H9 (cell line): ENCODE results near the gene COMMD4. TPM values are rescaled to one million over a fixed set of nuclear protein-coding genes. Genes with fewer than 3 reads are reported as not detected.
"Not testable (repeated sequence)": the region's sequence is repeated elsewhere in the genome, so short reads cannot be mapped to it uniquely, and the experiment has no call there.

Experiments
- DNase-seq: peaks from one replicate; pipeline ENCODE4 v3.0.0-alpha.2; 2017
- H2AFZ ChIP-seq: one replicate; pipeline ENCODE4 v1.6.1; 2013; ENCODE audit warnings: mild to moderate bottlenecking, low read length, control low read depth, moderate library complexity
- H2AK5ac ChIP-seq: 2 replicates; pipeline ENCODE4 v1.6.1; 2013; ENCODE audit warnings: low read length, control low read depth, mixed read lengths; ENCODE audit not compliant: insufficient read length
- H2BK120ac ChIP-seq: one replicate; pipeline ENCODE4 v1.6.1; 2013; ENCODE audit warnings: low read depth, mild to moderate bottlenecking, low read length, control low read depth, inconsistent platforms; ENCODE audit not compliant: poor library complexity, severe bottlenecking
- H2BK12ac ChIP-seq: 2 replicates; pipeline ENCODE4 v1.6.1; 2013; ENCODE audit warnings: low read length, control low read depth, mixed read lengths, low read depth; ENCODE audit not compliant: insufficient read length
- H2BK15ac ChIP-seq: 2 replicates; pipeline ENCODE4 v1.6.1; 2013; ENCODE audit warnings: low read depth, low read length, control low read depth
- H2BK20ac ChIP-seq: one replicate; pipeline ENCODE4 v1.6.1; 2013; ENCODE audit warnings: low read depth, mild to moderate bottlenecking, low read length, control low read depth, inconsistent platforms; ENCODE audit not compliant: poor library complexity, severe bottlenecking
- H2BK5ac ChIP-seq: 2 replicates; pipeline ENCODE4 v1.6.1; 2013; ENCODE audit warnings: low read length, control low read depth, mixed read lengths; ENCODE audit not compliant: insufficient read length
- H3K14ac ChIP-seq: 2 replicates; pipeline ENCODE4 v1.6.1; 2013; ENCODE audit warnings: low read length, control low read depth; ENCODE audit not compliant: insufficient read depth
- H3K18ac ChIP-seq: 2 replicates; pipeline ENCODE4 v1.6.1; 2013; ENCODE audit warnings: low read depth, mild to moderate bottlenecking, mixed read lengths, low read length, control low read depth; ENCODE audit not compliant: insufficient read length
- H3K23ac ChIP-seq: 2 replicates; pipeline ENCODE4 v1.6.1; 2013; ENCODE audit warnings: low read length, control low read depth, mixed read lengths, low read depth; ENCODE audit not compliant: insufficient read length
- H3K23me2 ChIP-seq: 2 replicates; pipeline ENCODE4 v1.6.1; 2013; ENCODE audit warnings: low read depth, mild to moderate bottlenecking, mixed read lengths, low read length, control low read depth; ENCODE audit not compliant: insufficient read length, poor library complexity, severe bottlenecking
- H3K27ac ChIP-seq: 2 replicates; pipeline ENCODE4 v1.5.1; 2013; ENCODE audit warnings: low read length, control low read depth, mixed read lengths, low read depth; ENCODE audit not compliant: insufficient read length
- H3K27me3 ChIP-seq: 2 replicates; pipeline ENCODE4 v1.6.1; 2013; ENCODE audit warnings: low read length, control low read depth, inconsistent platforms; ENCODE audit not compliant: insufficient read depth
- H3K4ac ChIP-seq: 2 replicates; pipeline ENCODE4 v1.6.1; 2013; ENCODE audit warnings: low read depth, mild to moderate bottlenecking, control low read depth, inconsistent platforms, low read length, moderate library complexity
- H3K4me1 ChIP-seq: 2 replicates; pipeline ENCODE4 v1.6.1; 2013; ENCODE audit warnings: low read length, control low read depth, inconsistent platforms; ENCODE audit not compliant: insufficient read depth
- H3K4me2 ChIP-seq: 2 replicates; pipeline ENCODE4 v1.6.1; 2013; ENCODE audit warnings: low read length, control low read depth, mixed read lengths; ENCODE audit not compliant: insufficient read length, insufficient read depth
- H3K56ac ChIP-seq: 2 replicates; pipeline ENCODE4 v1.6.1; 2013; ENCODE audit warnings: low read depth, mild to moderate bottlenecking, mixed read lengths, low read length, control low read depth; ENCODE audit not compliant: insufficient read length
- H3K79me1 ChIP-seq: 2 replicates; pipeline ENCODE4 v1.6.1; 2013; ENCODE audit warnings: low read depth, mild to moderate bottlenecking, moderate library complexity, low read length, control low read depth, inconsistent platforms; ENCODE audit not compliant: insufficient read depth, poor library complexity, severe bottlenecking
- H3K79me2 ChIP-seq: 2 replicates; pipeline ENCODE4 v1.6.1; 2013; ENCODE audit warnings: low read length, control low read depth, inconsistent platforms; ENCODE audit not compliant: insufficient read depth
- H3K9ac ChIP-seq: 2 replicates; pipeline ENCODE4 v1.6.1; 2013; ENCODE audit warnings: low read length, control low read depth, mixed read lengths; ENCODE audit not compliant: insufficient read length; ENCODE audit errors: extremely low read depth
- H3K9me3 ChIP-seq: one replicate; pipeline ENCODE4 v1.6.1; 2013; ENCODE audit warnings: low read depth, low read length, inconsistent platforms; ENCODE audit not compliant: control insufficient read depth
- H3T11ph ChIP-seq: one replicate; pipeline ENCODE4 v1.6.1; 2013; ENCODE audit warnings: mild to moderate bottlenecking, low read length, control low read depth, inconsistent platforms
- H4K20me1 ChIP-seq: one replicate; pipeline ENCODE4 v1.6.1; 2013; ENCODE audit not compliant: control insufficient read depth, insufficient read length, insufficient read depth
- H4K5ac ChIP-seq: 2 replicates; pipeline ENCODE4 v1.6.1; 2013; ENCODE audit warnings: low read depth, mild to moderate bottlenecking, mixed read lengths, low read length, control low read depth; ENCODE audit not compliant: insufficient read length
- H4K8ac ChIP-seq: replicated peaks from 2 replicates; pipeline ENCODE4 v1.6.1; 2013; ENCODE audit warnings: low read length, control low read depth, mixed read lengths, low read depth; ENCODE audit not compliant: insufficient read length
- H4K91ac ChIP-seq: 2 replicates; pipeline ENCODE4 v1.6.1; 2013; ENCODE audit warnings: low read depth, mild to moderate bottlenecking, moderate library complexity, mixed read lengths, low read length, control low read depth; ENCODE audit not compliant: insufficient read length
- H3K27ac Mint-ChIP-seq, 3 experiments: 2 replicates in 2 of 3; 3 replicates in 1 of 3; pipeline ENCODE4 v1.8.0; 2020 to 2021; ENCODE audit warnings: mixed read lengths in 3 of 3, mild to moderate bottlenecking in 1 of 3, moderate library complexity in 1 of 3
- H3K27me3 Mint-ChIP-seq: 2 replicates; pipeline ENCODE4 v1.8.0; 2021; ENCODE audit warnings: low read depth, mild to moderate bottlenecking, moderate library complexity, mixed read lengths
- H3K36me3 Mint-ChIP-seq, 3 experiments: 2 replicates in 2 of 3; 3 replicates in 1 of 3; pipeline ENCODE4 v1.8.0; 2020 to 2021; ENCODE audit warnings: low read depth in 3 of 3, mixed read lengths in 3 of 3; ENCODE audit not compliant: insufficient read depth in 1 of 3
- H3K4me1 Mint-ChIP-seq, 2 experiments: 2 replicates each; pipeline ENCODE4 v1.8.0; 2020; ENCODE audit warnings: mixed read lengths in 2 of 2
- H3K4me3 Mint-ChIP-seq, 2 experiments: 2 replicates in 1 of 2; 3 replicates in 1 of 2; pipeline ENCODE4 v1.8.0; 2020 to 2021; ENCODE audit warnings: mild to moderate bottlenecking in 2 of 2, mixed read lengths in 2 of 2, moderate library complexity in 1 of 2
- H3K9me3 Mint-ChIP-seq, 2 experiments: 2 replicates in 1 of 2; 3 replicates in 1 of 2; pipeline ENCODE4 v1.8.0; 2020; ENCODE audit warnings: mild to moderate bottlenecking in 2 of 2, mixed read lengths in 2 of 2, moderate library complexity in 1 of 2
- WGBS: extraction: QIAGEN DNeasy Blood & Tissue Kit; methylation state at CpG from one replicate; pipeline ENCODE4 v1.1.7; 2013; ENCODE audit warnings: missing lambda C conversion rate, low lambda C conversion rate, mixed read lengths; ENCODE audit not compliant: insufficient read length; ENCODE audit errors: extremely low coverage; 5-methylcytosine and 5-hydroxymethylcytosine counted together
- total RNA-seq: library from RNA; stranded (reverse); gene quantifications from 2 replicates; pipeline ENCODE4 v1.2.1, GENCODE V29; 2021
- TF ChIP-seq, protein P1 (sequence below): fragments of 200-600 bp; sonication (generic); conservative IDR thresholded peaks from 3 replicates; pipeline ENCODE4 v1.8.0; 2021; ENCODE audit warnings: antibody characterized with exemption, mild to moderate bottlenecking

Gene COMMD4
- total RNA-seq, 1 experiment from 2014 or later = 146 TPM

DNA sequence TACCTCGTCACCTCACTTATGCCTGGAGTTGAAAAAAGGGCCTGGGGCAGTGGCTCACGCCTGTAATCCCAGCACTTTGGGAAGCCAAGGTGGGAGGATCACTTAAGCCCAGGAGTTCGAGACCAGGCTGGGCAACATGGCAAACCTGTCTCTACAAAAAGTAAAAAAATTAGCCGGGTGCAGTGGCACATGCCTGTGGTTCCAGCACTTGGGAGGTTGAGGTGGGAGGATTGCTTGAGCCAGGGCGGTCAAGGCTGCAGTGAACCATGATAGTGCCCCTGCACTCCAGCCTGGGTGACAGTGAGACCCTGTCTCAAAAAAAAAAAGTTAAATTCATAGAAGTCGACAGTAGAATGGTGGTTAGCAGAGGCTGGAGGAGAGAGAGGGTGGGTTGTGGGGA lies 6.4 kb downstream of the COMMD4 start:
- Histone ChIP-seq H2BK20ac (no peak overlapping the region), H3K79me1 (no peaks in the 10 kb centered on the region), H2BK12ac (no peak overlapping the region), H3K4me1 (no peaks in the 10 kb centered on the region), H2AFZ (no peak overlapping the region), H3K56ac (no peak overlapping the region), H3K18ac (no peak overlapping the region), H4K8ac (no peak overlapping the region), H4K20me1 (no peaks in the 10 kb centered on the region), H4K5ac (no peak overlapping the region), H3K9ac (no peak overlapping the region), H3K14ac (no peak overlapping the region), H2BK15ac (no peak overlapping the region), H3K79me2 (no peaks in the 10 kb centered on the region), H4K91ac (no peak overlapping the region), H3K27me3 (no peaks in the 10 kb centered on the region), H2BK120ac (no peak overlapping the region), H3K23ac (no peak overlapping the region), H3K4me2 (no peak overlapping the region), H2BK5ac (no peak overlapping the region), H3K9me3 (no peaks in the 10 kb centered on the region), H3K23me2 (peaks cover 9% of the 10 kb centered on the region), H3K27ac (no peak overlapping the region), H2AK5ac (no peak overlapping the region), H3T11ph (no peak overlapping the region), H3K4ac (no peak overlapping the region)
- Mint-ChIP-seq H3K27me3 (peaks cover 16% of the 10 kb centered on the region), H3K36me3 (peaks cover 6 to 22% (median 18%) of the 10 kb centered on the region in 3 experiments; a peak in 6 of 7 replicates), H3K4me1 (peaks cover 5% of the 10 kb centered on the region in 2 experiments; a peak in 2 of 4 replicates), H3K9me3 (no peaks in the 10 kb centered on the region), H3K27ac (peak overlapping the region in 1 of 3 experiments; percentile 8; a peak in 1 of 7 replicates), H3K4me3 (no peak overlapping the region)
- no CpG with 5 or more reads among the region's 6 CpGs for WGBS
- DNase-seq = no peak
- TF ChIP-seq, protein P1, sequence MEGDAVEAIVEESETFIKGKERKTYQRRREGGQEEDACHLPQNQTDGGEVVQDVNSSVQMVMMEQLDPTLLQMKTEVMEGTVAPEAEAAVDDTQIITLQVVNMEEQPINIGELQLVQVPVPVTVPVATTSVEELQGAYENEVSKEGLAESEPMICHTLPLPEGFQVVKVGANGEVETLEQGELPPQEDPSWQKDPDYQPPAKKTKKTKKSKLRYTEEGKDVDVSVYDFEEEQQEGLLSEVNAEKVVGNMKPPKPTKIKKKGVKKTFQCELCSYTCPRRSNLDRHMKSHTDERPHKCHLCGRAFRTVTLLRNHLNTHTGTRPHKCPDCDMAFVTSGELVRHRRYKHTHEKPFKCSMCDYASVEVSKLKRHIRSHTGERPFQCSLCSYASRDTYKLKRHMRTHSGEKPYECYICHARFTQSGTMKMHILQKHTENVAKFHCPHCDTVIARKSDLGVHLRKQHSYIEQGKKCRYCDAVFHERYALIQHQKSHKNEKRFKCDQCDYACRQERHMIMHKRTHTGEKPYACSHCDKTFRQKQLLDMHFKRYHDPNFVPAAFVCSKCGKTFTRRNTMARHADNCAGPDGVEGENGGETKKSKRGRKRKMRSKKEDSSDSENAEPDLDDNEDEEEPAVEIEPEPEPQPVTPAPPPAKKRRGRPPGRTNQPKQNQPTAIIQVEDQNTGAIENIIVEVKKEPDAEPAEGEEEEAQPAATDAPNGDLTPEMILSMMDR = no peak

DNA sequence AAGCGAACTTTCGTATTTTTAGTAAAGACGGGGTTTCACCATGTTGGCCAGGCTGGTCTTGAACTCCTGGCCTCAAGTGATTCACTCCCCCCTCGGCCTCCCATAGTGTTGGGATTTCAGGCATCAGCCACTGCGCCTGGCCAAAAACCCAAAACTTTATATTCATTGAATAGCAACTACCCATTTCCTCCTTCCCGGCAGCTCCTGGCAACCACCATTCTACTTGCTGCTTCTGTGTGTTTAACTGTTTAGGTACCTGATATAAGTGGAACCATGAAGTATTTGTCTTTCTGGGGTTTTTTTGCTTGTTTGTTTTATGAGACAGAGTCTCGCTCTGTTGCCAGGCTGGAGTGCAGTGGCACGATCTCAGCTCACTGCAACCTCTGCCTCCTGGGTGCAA lies 8.1 kb downstream of the COMMD4 start:
- not testable (repeated sequence) for H3K27ac Mint-ChIP-seq, H3K9me3 ChIP-seq, H2BK20ac ChIP-seq, H2AFZ ChIP-seq, H3K9ac ChIP-seq, H3K4me2 ChIP-seq, H3K27me3 ChIP-seq, H4K91ac ChIP-seq, H3K79me1 ChIP-seq, H3K27ac ChIP-seq, H3T11ph ChIP-seq, H3K4me1 ChIP-seq, H2BK12ac ChIP-seq, H4K5ac ChIP-seq, H2BK120ac ChIP-seq, H3K79me2 ChIP-seq, H3K56ac ChIP-seq, H4K20me1 ChIP-seq, H3K23ac ChIP-seq, H3K4ac ChIP-seq, H3K9me3 Mint-ChIP-seq, H2BK15ac ChIP-seq, H2BK5ac ChIP-seq, DNase-seq, H3K18ac ChIP-seq, H2AK5ac ChIP-seq, H4K8ac ChIP-seq, H3K4me3 Mint-ChIP-seq, H3K14ac ChIP-seq
- peaks cover 17% of the 10 kb centered on the region for H3K23me2 ChIP-seq
- Mint-ChIP-seq H3K36me3 (peaks cover 6 to 22% (median 18%) of the 10 kb centered on the region in 3 experiments; a peak in 6 of 7 replicates), H3K27me3 (peaks cover 21% of the 10 kb centered on the region), H3K4me1 (peaks cover 10 to 11% of the 10 kb centered on the region in 2 experiments)
- WGBS = no CpG with 5 or more reads among the region's 8 CpGs
